ENCODE measurements around the gene MPPED2.

MPPED2 gene

DNA sequence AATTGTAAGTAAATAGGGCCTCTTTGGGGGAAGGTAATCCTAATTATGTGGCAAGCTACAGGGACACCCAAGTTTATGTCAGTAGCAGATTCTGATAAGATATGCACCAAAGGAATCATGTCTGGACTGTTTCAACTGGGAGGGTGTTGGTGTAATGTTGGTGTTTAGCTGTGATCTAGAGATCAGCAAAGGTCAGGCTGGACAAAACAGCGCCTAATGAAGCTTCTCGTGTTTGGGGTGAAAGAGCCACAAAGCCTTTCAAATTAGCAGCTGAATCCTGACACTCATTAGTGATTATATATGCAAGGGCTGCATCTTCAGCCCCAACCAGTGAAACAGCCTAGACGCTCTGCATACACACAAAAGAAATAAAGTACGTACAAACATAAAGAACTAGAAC lies 106.3 kb downstream of the MPPED2 start:
- H3K27me3 ChIP-seq (ENCODE audit: insufficient read depth, low read length, poor library complexity) = no peaks in the 10 kb centered on the region
- H3K27ac ChIP-seq (ENCODE audit: low read depth, low read length) = no peak overlapping the region
- H4K8ac ChIP-seq (ENCODE audit: low read depth, low read length) = no peak overlapping the region
- H3K79me1 ChIP-seq (ENCODE audit: low read length) = no peaks in the 10 kb centered on the region
- H3K4me1 ChIP-seq (ENCODE audit: control insufficient read depth, low read depth, low read length) = peaks cover 1% of the 10 kb centered on the region
- H3K4me3 ChIP-seq (ENCODE audit: low read length) = no peak overlapping the region
- no CpG with 5 or more reads among the region's 4 CpGs for WGBS (ENCODE audit: extremely low coverage, insufficient coverage, low lambda C conversion rate)
- H3K4me2 ChIP-seq (ENCODE audit: low read length) = no peak overlapping the region
- H3K18ac ChIP-seq (ENCODE audit: low read length) = no peak overlapping the region
- no peak overlapping the region for H3K56ac ChIP-seq (ENCODE audit: low read length)
- no peak overlapping the region for H2BK5ac ChIP-seq (ENCODE audit: low read length)
- H3K36me3 ChIP-seq (ENCODE audit: control insufficient read depth, insufficient read depth, low read length) = no peaks in the 10 kb centered on the region
- no peak overlapping the region for H3K4ac ChIP-seq (ENCODE audit: low read depth, low read length)
- H3K79me2 ChIP-seq (ENCODE audit: control insufficient read depth, insufficient read depth, low read length) = no peaks in the 10 kb centered on the region
- no peak overlapping the region for H2BK15ac ChIP-seq (replicated peaks; ENCODE audit: low read depth)
- H4K5ac ChIP-seq (ENCODE audit: low read length) = no peak overlapping the region
- H2BK120ac ChIP-seq (ENCODE audit: low read depth, low read length) = no peak overlapping the region
- DNase-seq = peak; percentile 53
- no peak overlapping the region for H3K9ac ChIP-seq (ENCODE audit: low read length)
- H3K23ac ChIP-seq (ENCODE audit: low read length) = no peak overlapping the region
- no peak overlapping the region for H2AK5ac ChIP-seq (ENCODE audit: low read length)

DNA sequence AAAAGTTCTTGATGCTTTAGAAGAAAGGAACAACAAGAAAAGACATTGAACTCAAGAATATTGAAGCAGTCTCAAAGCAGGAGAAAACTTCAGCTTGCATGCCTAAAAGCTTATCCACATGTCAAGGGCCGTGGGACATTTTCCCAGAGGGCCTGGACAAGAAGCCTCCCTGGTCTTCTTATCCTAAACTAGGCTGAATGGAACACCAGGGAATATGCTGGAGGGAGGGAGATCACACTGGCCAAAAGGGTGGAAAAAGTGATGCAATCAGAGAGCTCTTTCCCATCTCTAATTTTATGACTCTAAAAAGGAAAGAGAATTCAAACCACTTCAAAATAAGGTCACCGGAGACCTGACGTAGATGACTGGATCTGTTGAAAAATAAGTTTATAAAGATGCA lies 107.2 kb downstream of the MPPED2 start:
- no peak overlapping the region for H2BK5ac ChIP-seq (ENCODE audit: low read length)
- H3K36me3 ChIP-seq (ENCODE audit: control insufficient read depth, insufficient read depth, low read length) = no peaks in the 10 kb centered on the region
- no peaks in the 10 kb centered on the region for H3K79me2 ChIP-seq (ENCODE audit: control insufficient read depth, insufficient read depth, low read length)
- no peak overlapping the region for H3K4me3 ChIP-seq (ENCODE audit: low read length)
- no peak overlapping the region for H2BK120ac ChIP-seq (ENCODE audit: low read depth, low read length)
- H3K56ac ChIP-seq (ENCODE audit: low read length) = no peak overlapping the region
- no peak overlapping the region for H3K27ac ChIP-seq (ENCODE audit: low read depth, low read length)
- peaks cover 1% of the 10 kb centered on the region for H3K4me1 ChIP-seq (ENCODE audit: control insufficient read depth, low read depth, low read length)
- H2BK15ac ChIP-seq (replicated peaks; ENCODE audit: low read depth) = no peak overlapping the region
- H3K18ac ChIP-seq (ENCODE audit: low read length) = no peak overlapping the region
- H3K79me1 ChIP-seq (ENCODE audit: low read length) = no peaks in the 10 kb centered on the region
- no peak overlapping the region for H4K8ac ChIP-seq (ENCODE audit: low read depth, low read length)
- no peak overlapping the region for H4K5ac ChIP-seq (ENCODE audit: low read length)
- H3K4ac ChIP-seq (ENCODE audit: low read depth, low read length) = no peak overlapping the region
- H3K4me2 ChIP-seq (ENCODE audit: low read length) = no peak overlapping the region
- no peak overlapping the region for H3K23ac ChIP-seq (ENCODE audit: low read length)
- H3K9ac ChIP-seq (ENCODE audit: low read length) = no peak overlapping the region
- no CpG with 5 or more reads among the region's 3 CpGs for WGBS (ENCODE audit: extremely low coverage, insufficient coverage, low lambda C conversion rate)
- H2AK5ac ChIP-seq (ENCODE audit: low read length) = no peak overlapping the region
- peak; percentile 54 for DNase-seq
- no peaks in the 10 kb centered on the region for H3K27me3 ChIP-seq (ENCODE audit: insufficient read depth, low read length, poor library complexity)

DNA sequence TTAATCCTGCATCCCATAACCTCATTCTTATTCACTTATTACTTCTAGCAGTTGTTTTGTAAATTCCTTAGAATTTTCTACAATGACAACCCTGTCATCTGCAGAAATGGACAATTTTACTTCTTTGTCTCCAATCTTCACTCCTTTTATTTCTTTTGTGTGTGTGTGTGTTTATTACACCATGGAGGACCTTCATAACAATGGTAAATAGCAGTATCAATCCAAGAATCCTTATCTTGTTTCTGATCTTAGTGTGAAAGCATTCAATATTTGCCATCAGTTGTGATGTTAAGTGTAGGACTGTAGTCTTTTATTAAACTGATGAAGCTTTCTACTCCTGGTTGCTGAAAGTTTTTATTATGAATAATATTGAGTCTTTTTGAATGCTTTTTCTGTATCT lies 109.1 kb downstream of the MPPED2 start:
- Histone ChIP-seq H3K4me2 (ENCODE audit: low read length) (no peak overlapping the region), H3K79me2 (ENCODE audit: control insufficient read depth, insufficient read depth, low read length) (no peaks in the 10 kb centered on the region), H3K4me3 (ENCODE audit: low read length) (no peak overlapping the region), H4K5ac (ENCODE audit: low read length) (no peak overlapping the region), H4K8ac (ENCODE audit: low read depth, low read length) (no peak overlapping the region), H3K27me3 (ENCODE audit: insufficient read depth, low read length, poor library complexity) (no peaks in the 10 kb centered on the region), H3K27ac (ENCODE audit: low read depth, low read length) (no peak overlapping the region), H2BK5ac (ENCODE audit: low read length) (no peak overlapping the region), H3K56ac (ENCODE audit: low read length) (no peak overlapping the region), H2BK120ac (ENCODE audit: low read depth, low read length) (no peak overlapping the region), H2BK15ac (replicated peaks; ENCODE audit: low read depth) (no peak overlapping the region), H3K79me1 (ENCODE audit: low read length) (no peaks in the 10 kb centered on the region), H3K4ac (ENCODE audit: low read depth, low read length) (no peak overlapping the region), H2AK5ac (ENCODE audit: low read length) (no peak overlapping the region), H3K9ac (ENCODE audit: low read length) (no peak overlapping the region), H3K36me3 (ENCODE audit: control insufficient read depth, insufficient read depth, low read length) (no peaks in the 10 kb centered on the region), H3K18ac (ENCODE audit: low read length) (no peak overlapping the region), H3K23ac (ENCODE audit: low read length) (no peak overlapping the region), H3K4me1 (ENCODE audit: control insufficient read depth, low read depth, low read length) (peaks cover 1% of the 10 kb centered on the region)
- DNase-seq = no peak

DNA sequence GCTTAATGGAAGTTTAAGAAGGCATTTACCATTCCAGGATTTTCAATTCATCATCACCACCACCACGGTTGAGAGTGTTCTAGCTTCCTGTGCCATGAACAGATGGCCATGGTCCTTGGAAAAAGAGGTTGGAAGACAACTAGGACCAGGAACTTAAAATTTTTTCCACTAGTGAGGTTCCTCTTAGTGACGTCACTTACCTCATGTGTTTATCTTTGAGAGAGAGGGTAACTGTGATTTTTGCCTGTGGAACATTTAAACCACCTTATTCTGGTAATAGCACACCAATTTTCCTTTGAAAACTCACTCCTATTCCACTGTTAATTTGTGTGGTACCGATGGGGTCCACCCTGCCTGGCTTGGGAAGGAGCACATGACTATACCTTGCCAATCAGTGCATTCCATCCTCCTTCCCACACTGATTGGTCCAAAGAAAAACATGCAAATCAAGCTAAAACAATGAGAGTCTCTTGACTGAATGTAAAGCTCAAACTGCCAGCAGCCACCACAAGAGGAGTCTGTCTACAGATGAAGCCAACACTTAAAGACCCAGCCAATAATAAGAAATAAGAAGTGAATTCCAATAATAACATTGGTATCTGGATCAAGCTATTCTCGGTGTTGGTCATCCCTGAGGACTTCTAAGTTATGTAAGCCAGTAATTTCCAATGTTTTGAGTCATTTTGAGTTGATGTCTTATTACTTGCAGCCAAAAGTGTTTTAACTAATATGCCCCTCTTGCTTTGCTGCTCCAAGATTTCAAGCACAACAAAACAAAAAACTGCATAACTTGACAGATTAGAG lies 111.8 kb downstream of the MPPED2 start:
- no peaks in the 10 kb centered on the region for H3K79me1 ChIP-seq (ENCODE audit: low read length)
- H3K18ac ChIP-seq (ENCODE audit: low read length) = no peak overlapping the region
- H2AK5ac ChIP-seq (ENCODE audit: low read length) = no peak overlapping the region
- no peak overlapping the region for H3K23ac ChIP-seq (ENCODE audit: low read length)
- no peak overlapping the region for H3K56ac ChIP-seq (ENCODE audit: low read length)
- no peaks in the 10 kb centered on the region for H3K79me2 ChIP-seq (ENCODE audit: control insufficient read depth, insufficient read depth, low read length)
- no peaks in the 10 kb centered on the region for H3K27me3 ChIP-seq (ENCODE audit: insufficient read depth, low read length, poor library complexity)
- no peak overlapping the region for H2BK120ac ChIP-seq (ENCODE audit: low read depth, low read length)
- no peak overlapping the region for H3K4ac ChIP-seq (ENCODE audit: low read depth, low read length)
- H2BK5ac ChIP-seq (ENCODE audit: low read length) = no peak overlapping the region
- H3K27ac ChIP-seq (ENCODE audit: low read depth, low read length) = no peak overlapping the region
- peak; percentile 38 for DNase-seq
- H2BK15ac ChIP-seq (replicated peaks; ENCODE audit: low read depth) = no peak overlapping the region
- H4K5ac ChIP-seq (ENCODE audit: low read length) = no peak overlapping the region
- H4K8ac ChIP-seq (ENCODE audit: low read depth, low read length) = no peak overlapping the region
- no peaks in the 10 kb centered on the region for H3K4me1 ChIP-seq (ENCODE audit: control insufficient read depth, low read depth, low read length)
- no peaks in the 10 kb centered on the region for H3K36me3 ChIP-seq (ENCODE audit: control insufficient read depth, insufficient read depth, low read length)
- no peak overlapping the region for H3K4me2 ChIP-seq (ENCODE audit: low read length)
- no peak overlapping the region for H3K9ac ChIP-seq (ENCODE audit: low read length)
- WGBS (ENCODE audit: extremely low coverage, insufficient coverage, low lambda C conversion rate) = no CpG with 5 or more reads among the region's 4 CpGs
- H3K4me3 ChIP-seq (ENCODE audit: low read length) = no peak overlapping the region

DNA sequence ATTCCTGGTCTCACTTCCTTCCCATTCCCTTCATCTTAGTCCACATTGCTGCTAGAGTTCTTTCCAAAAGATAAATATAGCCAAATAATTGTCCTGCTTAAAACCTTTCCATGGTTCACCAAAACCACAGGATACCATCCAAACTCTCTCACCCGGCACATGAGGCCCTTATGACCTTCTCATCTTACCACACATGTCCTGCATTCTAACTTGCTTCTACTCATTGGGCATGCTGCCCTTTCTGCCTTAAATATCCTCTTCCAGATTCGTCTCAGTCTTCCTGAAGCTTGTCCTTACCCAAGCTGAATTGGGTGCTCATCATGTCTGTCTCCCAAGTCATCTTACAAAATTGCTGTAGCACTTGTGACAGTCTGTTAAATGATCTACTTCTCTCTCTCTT lies 114.9 kb downstream of the MPPED2 start:
- Histone ChIP-seq H3K4me3 (ENCODE audit: low read length) (no peak overlapping the region), H3K4me1 (ENCODE audit: control insufficient read depth, low read depth, low read length) (no peaks in the 10 kb centered on the region), H2BK120ac (ENCODE audit: low read depth, low read length) (no peak overlapping the region), H4K5ac (ENCODE audit: low read length) (no peak overlapping the region), H3K56ac (ENCODE audit: low read length) (no peak overlapping the region), H3K4me2 (ENCODE audit: low read length) (no peak overlapping the region), H3K27ac (ENCODE audit: low read depth, low read length) (no peak overlapping the region), H4K8ac (ENCODE audit: low read depth, low read length) (no peak overlapping the region), H3K79me1 (ENCODE audit: low read length) (no peaks in the 10 kb centered on the region), H3K36me3 (ENCODE audit: control insufficient read depth, insufficient read depth, low read length) (no peaks in the 10 kb centered on the region), H3K18ac (ENCODE audit: low read length) (no peak overlapping the region), H2BK15ac (replicated peaks; ENCODE audit: low read depth) (no peak overlapping the region), H3K4ac (ENCODE audit: low read depth, low read length) (no peak overlapping the region), H3K79me2 (ENCODE audit: control insufficient read depth, insufficient read depth, low read length) (no peaks in the 10 kb centered on the region), H3K23ac (ENCODE audit: low read length) (no peak overlapping the region), H2BK5ac (ENCODE audit: low read length) (no peak overlapping the region), H3K27me3 (ENCODE audit: insufficient read depth, low read length, poor library complexity) (no peaks in the 10 kb centered on the region), H3K9ac (ENCODE audit: low read length) (no peak overlapping the region), H2AK5ac (ENCODE audit: low read length) (no peak overlapping the region)
- WGBS (ENCODE audit: extremely low coverage, insufficient coverage, low lambda C conversion rate) = no CpG with 5 or more reads among the region's 2 CpGs
- DNase-seq = no peak

DNA sequence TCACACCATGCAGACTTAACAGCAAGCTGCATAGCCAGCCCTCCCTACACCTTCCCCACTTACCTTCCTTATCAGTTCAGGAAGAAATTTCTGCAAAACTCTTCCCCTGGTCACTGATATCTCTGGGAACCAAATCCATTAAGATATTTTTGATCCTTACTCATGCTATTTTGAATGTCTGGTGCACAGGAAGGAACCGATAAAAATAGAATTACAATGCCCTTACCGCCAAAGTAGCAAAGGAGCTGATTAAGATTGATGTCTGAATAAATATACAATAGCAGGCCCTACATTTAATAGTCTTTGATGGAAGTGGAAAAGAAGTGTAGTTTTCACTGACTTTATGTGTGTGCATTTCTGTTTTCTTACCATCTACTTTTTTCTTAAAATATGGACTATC lies 117.3 kb downstream of the MPPED2 start:
- Histone ChIP-seq H3K9ac (ENCODE audit: low read length) (no peak overlapping the region), H3K23ac (ENCODE audit: low read length) (no peak overlapping the region), H4K5ac (ENCODE audit: low read length) (no peak overlapping the region), H3K79me1 (ENCODE audit: low read length) (no peaks in the 10 kb centered on the region), H3K4ac (ENCODE audit: low read depth, low read length) (no peak overlapping the region), H2BK5ac (ENCODE audit: low read length) (no peak overlapping the region), H2AK5ac (ENCODE audit: low read length) (no peak overlapping the region), H3K18ac (ENCODE audit: low read length) (no peak overlapping the region), H3K79me2 (ENCODE audit: control insufficient read depth, insufficient read depth, low read length) (no peaks in the 10 kb centered on the region), H3K4me2 (ENCODE audit: low read length) (no peak overlapping the region), H3K56ac (ENCODE audit: low read length) (no peak overlapping the region), H3K27ac (ENCODE audit: low read depth, low read length) (no peak overlapping the region), H2BK15ac (replicated peaks; ENCODE audit: low read depth) (no peak overlapping the region), H3K4me1 (ENCODE audit: control insufficient read depth, low read depth, low read length) (no peaks in the 10 kb centered on the region), H4K8ac (ENCODE audit: low read depth, low read length) (no peak overlapping the region), H2BK120ac (ENCODE audit: low read depth, low read length) (no peak overlapping the region), H3K4me3 (ENCODE audit: low read length) (no peak overlapping the region), H3K27me3 (ENCODE audit: insufficient read depth, low read length, poor library complexity) (no peaks in the 10 kb centered on the region), H3K36me3 (ENCODE audit: control insufficient read depth, insufficient read depth, low read length) (no peaks in the 10 kb centered on the region)
- no peak for DNase-seq
- WGBS (ENCODE audit: extremely low coverage, insufficient coverage, low lambda C conversion rate) = no CpG with 5 or more reads among the region's 2 CpGs

Measured in mesendoderm (in vitro differentiated cells).